ENCODE measurements around the gene CASS4. TPM values are rescaled to one million over a fixed set of nuclear protein-coding genes. Genes with fewer than 3 reads are reported as not detected.

The CASS4 gene, protein sequence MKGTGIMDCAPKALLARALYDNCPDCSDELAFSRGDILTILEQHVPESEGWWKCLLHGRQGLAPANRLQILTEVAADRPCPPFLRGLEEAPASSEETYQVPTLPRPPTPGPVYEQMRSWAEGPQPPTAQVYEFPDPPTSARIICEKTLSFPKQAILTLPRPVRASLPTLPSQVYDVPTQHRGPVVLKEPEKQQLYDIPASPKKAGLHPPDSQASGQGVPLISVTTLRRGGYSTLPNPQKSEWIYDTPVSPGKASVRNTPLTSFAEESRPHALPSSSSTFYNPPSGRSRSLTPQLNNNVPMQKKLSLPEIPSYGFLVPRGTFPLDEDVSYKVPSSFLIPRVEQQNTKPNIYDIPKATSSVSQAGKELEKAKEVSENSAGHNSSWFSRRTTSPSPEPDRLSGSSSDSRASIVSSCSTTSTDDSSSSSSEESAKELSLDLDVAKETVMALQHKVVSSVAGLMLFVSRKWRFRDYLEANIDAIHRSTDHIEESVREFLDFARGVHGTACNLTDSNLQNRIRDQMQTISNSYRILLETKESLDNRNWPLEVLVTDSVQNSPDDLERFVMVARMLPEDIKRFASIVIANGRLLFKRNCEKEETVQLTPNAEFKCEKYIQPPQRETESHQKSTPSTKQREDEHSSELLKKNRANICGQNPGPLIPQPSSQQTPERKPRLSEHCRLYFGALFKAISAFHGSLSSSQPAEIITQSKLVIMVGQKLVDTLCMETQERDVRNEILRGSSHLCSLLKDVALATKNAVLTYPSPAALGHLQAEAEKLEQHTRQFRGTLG
- not detected in 2 replicates for total RNA-seq
- polyA plus RNA-seq, result not detected in 2 replicates
- polyA plus RNA-seq (2011; cell fraction: cytosol; rRNA removed), result not detected in 2 replicates
- polyA plus RNA-seq (2011; cell fraction: nucleus; rRNA removed), result 0.06 TPM in 1 of 2 replicates, not detected in the other
- polyA plus RNA-seq (2012), result not detected in 2 replicates
- 0.10 and 1.0 TPM in 2 replicates for polyA minus RNA-seq
- not detected for polyA minus RNA-seq (2011; cell fraction: cytosol; rRNA and poly(A)+ RNA removed)
- not detected in 2 replicates for polyA minus RNA-seq (2011; cell fraction: nucleus; rRNA and poly(A)+ RNA removed)
- Bru-seq, nascent RNA, result percentile 16 among the genes with signal in this experiment
- percentile 35 among the genes with signal in this experiment for BruChase-seq, experiment 1, labeled RNA remaining after a 6-hour chase
- BruChase-seq, experiment 2, labeled RNA remaining after a 2-hour chase, result percentile 24 among the genes with signal in this experiment
- long read RNA-seq, result 0 reads

DNA sequence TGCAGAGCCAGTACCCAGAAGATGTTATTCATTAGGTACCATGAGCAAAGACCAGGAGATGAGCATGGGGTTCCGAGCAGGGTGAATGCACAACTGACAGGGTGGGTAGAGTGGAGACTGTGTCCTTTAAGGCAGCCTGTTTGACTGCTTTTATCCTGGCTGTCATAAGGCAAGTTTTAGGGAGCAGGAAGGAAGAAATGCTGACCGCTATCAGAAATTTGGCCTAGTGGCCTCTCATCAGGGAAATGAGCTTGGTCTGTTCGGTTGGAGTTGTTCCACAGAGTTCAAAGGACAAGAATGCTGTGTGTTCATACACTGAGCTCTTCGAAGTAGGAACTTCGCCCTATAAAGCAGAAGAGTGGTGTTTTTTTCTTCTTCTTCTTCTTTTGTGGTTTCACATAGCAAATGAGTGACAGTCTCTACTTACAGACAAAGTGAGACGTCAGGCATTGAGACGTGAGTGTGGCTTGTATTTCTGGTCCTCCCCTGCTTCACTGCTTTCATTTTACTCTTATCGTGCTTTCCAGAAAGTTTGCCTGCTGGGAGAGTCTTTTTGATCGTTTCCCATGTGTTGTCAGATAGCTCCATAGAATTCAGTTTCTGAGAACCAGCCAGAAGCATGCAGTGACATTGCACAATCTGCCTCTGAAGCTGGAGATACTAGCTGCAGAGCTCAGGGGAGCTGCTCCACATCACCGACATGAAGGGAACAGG is at the start of gene CASS4:
TSS of gene CASS4 (plus strand) at position 502 of the 714 bp plus-strand sequence. CDS start at position 701, 199 bp downstream.
- DNase-seq (ENCODE audit: low read depth, low spot score) (peak; percentile 30), FAIRE-seq (no peak)
- no peaks in the 10 kb centered on the region for H3K9me3 ChIP-seq (replicated peaks; ENCODE audit: control insufficient read depth, insufficient read depth, low read length)
- H2AFZ ChIP-seq (ENCODE audit: low read depth, low read length), result no peak within 1 kb of the TSS
- H3K9ac ChIP-seq (replicated peaks; ENCODE audit: extremely low read depth, insufficient read depth, low read length), result no peak within 1 kb of the TSS
- peak within 1 kb of the TSS; percentile 33 for H3K4me2 ChIP-seq (ENCODE audit: insufficient read depth, low read length)
- no peak within 1 kb of the TSS for H3K4me3 ChIP-seq (replicated peaks in 1 of 3; ENCODE audit: insufficient read depth in 1 of 3, low read depth in 1 of 3, low read length in 3 of 3)
- no TSS peak for BruUV-seq (replicated peaks)
- no peaks in the 10 kb centered on the region for H3K27me3 ChIP-seq (ENCODE audit: control insufficient read depth in 2 of 2, insufficient read depth in 2 of 2, low read length in 2 of 2)
- H3K27ac ChIP-seq (ENCODE audit: insufficient read depth, low read depth, low read length), result no peak within 1 kb of the TSS
- no peaks in the 10 kb centered on the region for H3K79me2 ChIP-seq (ENCODE audit: control insufficient read depth, insufficient read depth, low read length)
- ChIA-PET CTCF (interaction anchor here (0.6 to 2.3 kb wide), 13 partner anchors 9 to 645 kb away, joined by 3 to 11 read pairs (median 4); partner anchors contain the start of genes AURKA, CSTF1 and FAM210B), POLR2A (no interaction called here)
- no peaks in the 10 kb centered on the region for H3K9me1 ChIP-seq (replicated peaks; ENCODE audit: control insufficient read depth, extremely low read depth, insufficient read depth, low read length)
- H3K4me1 ChIP-seq (ENCODE audit: control insufficient read depth, extremely low read depth, insufficient read depth, low read length), result peaks cover 4% of the 10 kb centered on the region
- dilution Hi-C loops (cut with MboI; ENCODE audit: extremely low pct_ligation_motif_present, low sequenced_read_pairs) (no loop called here), intact Hi-C loops (cut with micrococcal nuclease) (no loop called here)
- TF ChIP-seq MYC (IDR thresholded peaks at IDR 0.05; ENCODE audit: low read depth, low read length), result no peak
- no peak for TF ChIP-seq FOS (IDR thresholded peaks at IDR 0.05; ENCODE audit: borderline replicate concordance, insufficient read depth, low read length)
- no peak for TF ChIP-seq EZH2 (IDR thresholded peaks at IDR 0.05; ENCODE audit: borderline replicate concordance, low read depth, low read length, severe bottlenecking)
- no peak for TF ChIP-seq JUN (IDR thresholded peaks at IDR 0.05; ENCODE audit: borderline replicate concordance, insufficient read depth, insufficient read length, low read depth)
- no peak for TF ChIP-seq MAX (IDR thresholded peaks at IDR 0.05; ENCODE audit: insufficient read depth, insufficient read length)
- TF ChIP-seq POLR2A (IDR thresholded peaks at IDR 0.05; ENCODE audit: low read depth, low read length), result no peak
- no peak for TF ChIP-seq GATA2 (IDR thresholded peaks at IDR 0.05; ENCODE audit: insufficient read depth, insufficient read length, low read depth, low read length)
- TF ChIP-seq, protein P1, sequence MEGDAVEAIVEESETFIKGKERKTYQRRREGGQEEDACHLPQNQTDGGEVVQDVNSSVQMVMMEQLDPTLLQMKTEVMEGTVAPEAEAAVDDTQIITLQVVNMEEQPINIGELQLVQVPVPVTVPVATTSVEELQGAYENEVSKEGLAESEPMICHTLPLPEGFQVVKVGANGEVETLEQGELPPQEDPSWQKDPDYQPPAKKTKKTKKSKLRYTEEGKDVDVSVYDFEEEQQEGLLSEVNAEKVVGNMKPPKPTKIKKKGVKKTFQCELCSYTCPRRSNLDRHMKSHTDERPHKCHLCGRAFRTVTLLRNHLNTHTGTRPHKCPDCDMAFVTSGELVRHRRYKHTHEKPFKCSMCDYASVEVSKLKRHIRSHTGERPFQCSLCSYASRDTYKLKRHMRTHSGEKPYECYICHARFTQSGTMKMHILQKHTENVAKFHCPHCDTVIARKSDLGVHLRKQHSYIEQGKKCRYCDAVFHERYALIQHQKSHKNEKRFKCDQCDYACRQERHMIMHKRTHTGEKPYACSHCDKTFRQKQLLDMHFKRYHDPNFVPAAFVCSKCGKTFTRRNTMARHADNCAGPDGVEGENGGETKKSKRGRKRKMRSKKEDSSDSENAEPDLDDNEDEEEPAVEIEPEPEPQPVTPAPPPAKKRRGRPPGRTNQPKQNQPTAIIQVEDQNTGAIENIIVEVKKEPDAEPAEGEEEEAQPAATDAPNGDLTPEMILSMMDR (IDR thresholded peaks at IDR 0.05; ENCODE audit: extremely low read depth in 1 of 2, insufficient read depth in 1 of 2, low read depth in 1 of 2, low read length in 2 of 2), result no peak
- TF ChIP-seq POLR2AphosphoS5 (IDR thresholded peaks at IDR 0.05; ENCODE audit: insufficient read depth, low read depth, low read length), result no peak
- no peaks in the 10 kb centered on the region for H4K20me1 ChIP-seq (replicated peaks; ENCODE audit: control insufficient read depth, extremely low read depth, insufficient read depth, low read length)
- peaks cover 4 to 5% of the 10 kb centered on the region in 2 experiments for H3K36me3 ChIP-seq (ENCODE audit: control insufficient read depth in 2 of 2, extremely low read depth in 1 of 2, insufficient read depth in 2 of 2, low read length in 2 of 2)
